ENCODE measurements around the gene GPR143. TPM values are rescaled to one million over a fixed set of nuclear protein-coding genes. Genes with fewer than 3 reads are reported as not detected.
"Not testable (repeated sequence)": the region's sequence is repeated elsewhere in the genome, so short reads cannot be mapped to it uniquely, and the experiment has no call there.

GPR143 gene
- 1 to 10 TPM; 2.2 to 4.4 (median 3.6) TPM for total RNA-seq

GRCh38 chrX:9765737-9766097 lies at the start of gene GPR143:
GPR143 (minus strand) TSS chrX:9765847; CDS start chrX:9765817, 30 bp downstream.
- no peak within 1 kb of the TSS for H3K4me3 ChIP-seq (ENCODE audit: low read depth, poor library complexity, severe bottlenecking)
- intact Hi-C loops (cut with DNase I; ENCODE audit: low total_unique reads), result no loop called here
- DNase-seq (ENCODE audit: low spot score in 2 of 2), result no peak
- 47 to 57% methylated on average over 8 to 17 of the region's 26 CpGs for WGBS, 2 donors
- TF ChIP-seq POLR2A (IDR thresholded peaks at IDR 0.05) (no peak), CTCF (IDR thresholded peaks at IDR 0.05) (no peak)

DNA sequence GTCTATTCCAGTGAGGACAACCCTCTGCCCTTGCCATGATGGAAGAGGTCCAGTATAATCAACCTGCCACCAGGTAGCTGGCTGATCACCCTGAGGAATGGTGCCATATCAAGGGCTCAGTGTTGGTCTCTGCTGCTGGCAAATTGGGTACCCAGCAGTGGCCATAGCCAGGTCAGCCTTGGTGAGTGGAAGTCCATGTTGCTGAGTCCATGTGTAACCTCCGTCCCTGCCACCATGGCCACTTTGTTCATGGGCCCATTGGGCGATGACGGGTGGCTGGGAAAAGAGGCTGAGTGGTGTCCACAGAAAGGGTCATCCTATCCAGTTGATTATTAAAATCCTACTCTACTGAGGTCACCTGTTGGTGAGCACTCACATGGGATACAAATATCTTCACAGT lies 45.4 kb upstream of the GPR143 start:
- intact Hi-C loops (cut with DNase I; ENCODE audit: low total_unique reads); DNase-seq (ENCODE audit: low spot score in 2 of 2); H3K4me3 ChIP-seq (ENCODE audit: low read depth, poor library complexity, severe bottlenecking): not testable (repeated sequence)
- 86 to 95% methylated on average over 3 of the region's 3 CpGs for WGBS, 2 donors

- 76 to 87% methylated on average over 5 of the region's 5 CpGs for WGBS, 2 donors
- intact Hi-C loops (cut with DNase I; ENCODE audit: low total_unique reads); DNase-seq (ENCODE audit: low spot score in 2 of 2); H3K4me3 ChIP-seq (ENCODE audit: low read depth, poor library complexity, severe bottlenecking): not testable (repeated sequence)
These were observed 44.2 kb upstream of the GPR143 start for GRCh38 chrX:9809876-9810275.

DNA sequence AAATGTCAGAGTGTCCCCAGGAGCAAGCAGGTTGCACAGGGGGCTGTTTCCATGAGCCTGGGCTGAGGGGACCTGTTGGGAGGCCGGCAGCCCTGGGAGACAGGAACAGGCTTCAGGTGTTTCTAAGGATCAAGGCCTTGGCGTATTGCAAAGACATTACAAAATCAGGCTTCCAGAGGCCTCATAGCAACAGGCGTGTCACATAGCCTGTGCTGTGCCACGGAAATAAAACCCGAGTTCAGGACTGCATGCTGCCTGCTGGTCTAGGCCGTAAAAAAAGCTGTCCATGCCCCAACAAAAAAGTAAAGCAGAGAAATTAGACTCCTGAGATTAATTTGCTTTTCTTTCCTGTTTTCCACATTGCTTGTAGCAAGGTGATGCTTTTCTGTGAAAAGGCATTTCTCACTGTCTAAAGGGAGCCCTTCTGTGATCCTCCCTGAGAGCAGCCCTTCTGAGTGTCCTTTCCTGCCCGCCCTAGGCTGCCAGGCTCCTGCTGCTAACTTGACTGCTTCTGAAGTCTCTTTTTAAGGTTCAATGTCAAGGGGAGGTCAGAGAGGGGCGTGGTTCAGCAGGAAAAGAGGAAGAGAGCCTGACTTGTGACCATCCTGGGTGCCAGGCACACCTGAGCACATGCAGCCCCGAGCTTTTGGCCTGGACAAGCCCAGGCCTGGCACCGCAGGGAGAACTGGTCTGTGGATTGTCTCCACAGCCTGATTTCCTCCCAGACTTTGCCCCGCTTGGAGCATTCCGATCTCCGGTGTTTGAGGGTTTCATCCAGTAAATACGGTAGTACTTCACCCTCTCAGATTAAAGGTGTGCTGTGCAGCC lies 41.9 kb upstream of the GPR143 start:
- intact Hi-C loops (cut with DNase I; ENCODE audit: low total_unique reads), result no loop called here
- WGBS, 2 donors, result 56 to 63% methylated on average over 12 to 14 of the region's 14 CpGs
- DNase-seq (ENCODE audit: low spot score in 2 of 2), result peak in 1 of 2 donors; percentile 13
- TF ChIP-seq POLR2A (IDR thresholded peaks at IDR 0.05), result no peak
- TF ChIP-seq CTCF (IDR thresholded peaks at IDR 0.05), result no peak
- H3K4me3 ChIP-seq (ENCODE audit: low read depth, poor library complexity, severe bottlenecking), result no peak overlapping the region

GRCh38 chrX:9805956-9806355 lies 40.3 kb upstream of the GPR143 start:
- 93 to 96% methylated on average over 7 of the region's 7 CpGs for WGBS, 2 donors
- intact Hi-C loops (cut with DNase I; ENCODE audit: low total_unique reads), result no loop called here
- TF ChIP-seq POLR2A (IDR thresholded peaks at IDR 0.05) (no peak), CTCF (IDR thresholded peaks at IDR 0.05) (no peak)
- no peak overlapping the region for H3K4me3 ChIP-seq (ENCODE audit: low read depth, poor library complexity, severe bottlenecking)
- DNase-seq (ENCODE audit: low spot score in 2 of 2), result no peak

DNA sequence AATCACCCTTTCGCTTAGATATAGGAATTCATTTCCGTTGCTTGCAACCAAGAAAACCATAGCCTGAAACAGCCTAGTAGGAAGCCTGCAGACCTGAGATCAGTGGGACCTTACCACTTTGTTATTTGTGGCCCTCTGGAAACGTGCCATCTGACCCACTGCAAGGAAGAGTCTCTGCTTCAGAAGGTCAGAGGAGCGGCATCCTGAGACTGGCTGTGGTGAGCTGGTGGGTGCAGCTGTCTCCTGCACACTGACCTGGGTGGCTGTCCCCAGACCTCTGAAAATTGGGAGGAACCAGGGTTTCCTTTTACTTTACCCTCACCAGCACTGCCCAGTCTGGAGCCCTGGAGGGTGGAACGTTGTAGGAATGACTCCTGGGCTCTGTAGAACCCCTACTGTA lies 38.8 kb upstream of the GPR143 start:
- no peak for DNase-seq (ENCODE audit: low spot score in 2 of 2)
- WGBS, 2 donors, result 79 to 94% methylated on average over 2 to 5 of the region's 5 CpGs
- no peak for TF ChIP-seq CTCF (IDR thresholded peaks at IDR 0.05)
- no peak for TF ChIP-seq POLR2A (IDR thresholded peaks at IDR 0.05)
- no peak overlapping the region for H3K4me3 ChIP-seq (ENCODE audit: low read depth, poor library complexity, severe bottlenecking)
- intact Hi-C loops (cut with DNase I; ENCODE audit: low total_unique reads), result no loop called here

DNA sequence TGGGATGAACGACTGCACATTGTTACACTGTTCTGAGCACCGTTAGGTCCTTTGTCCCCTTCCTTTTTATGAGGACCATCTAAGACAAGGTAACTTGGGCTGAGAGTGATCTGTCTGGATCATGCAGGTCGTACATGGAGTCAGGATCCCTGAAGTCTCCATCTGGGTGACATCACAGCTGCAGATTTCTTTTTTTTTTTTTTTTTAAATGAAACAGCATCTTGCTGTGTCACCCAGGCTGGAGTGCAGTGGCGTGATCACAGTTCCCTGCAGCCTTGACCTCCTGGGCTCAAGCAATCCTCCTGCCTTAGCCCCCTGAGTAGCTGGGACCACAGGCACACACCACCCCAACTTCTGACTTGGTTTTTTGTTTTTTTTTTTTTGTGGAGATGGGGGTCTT lies 37.1 kb upstream of the GPR143 start:
- TF ChIP-seq POLR2A (IDR thresholded peaks at IDR 0.05) (no peak), CTCF (IDR thresholded peaks at IDR 0.05) (no peak)

More for the DNA sequence above, 37.1 kb upstream of the GPR143 start:
- intact Hi-C loops (cut with DNase I; ENCODE audit: low total_unique reads), result no loop called here
- 76 to 94% methylated on average over 3 to 4 of the region's 4 CpGs for WGBS, 2 donors
- DNase-seq (ENCODE audit: low spot score in 2 of 2), result no peak
- no peak overlapping the region for H3K4me3 ChIP-seq (ENCODE audit: low read depth, poor library complexity, severe bottlenecking)

Measured in lower leg skin (tissue), 4 donors.